SK-N-MC (cell line): ENCODE results near the gene PITPNC1.

Experiments
- EZH2 ChIP-seq: fragments of 200-600 bp; sonication (generic); IDR thresholded peaks from one replicate; pipeline ENCODE4 v1.6.1; 2017; ENCODE audit warnings: antibody characterized with exemption
- FOXP2 ChIP-seq: optimal IDR thresholded peaks from 2 replicates; pipeline ENCODE3; 2011; ENCODE audit warnings: mild to moderate bottlenecking, moderate library complexity; ENCODE audit not compliant: insufficient read depth; ENCODE audit errors: extremely low read length, control extremely low read depth
- POLR2AphosphoS5 ChIP-seq: IDR thresholded peaks from 2 replicates; pipeline ENCODE4 v1.6.1; 2012; ENCODE audit warnings: mild to moderate bottlenecking, low read depth, low read length, borderline replicate concordance

DNA sequence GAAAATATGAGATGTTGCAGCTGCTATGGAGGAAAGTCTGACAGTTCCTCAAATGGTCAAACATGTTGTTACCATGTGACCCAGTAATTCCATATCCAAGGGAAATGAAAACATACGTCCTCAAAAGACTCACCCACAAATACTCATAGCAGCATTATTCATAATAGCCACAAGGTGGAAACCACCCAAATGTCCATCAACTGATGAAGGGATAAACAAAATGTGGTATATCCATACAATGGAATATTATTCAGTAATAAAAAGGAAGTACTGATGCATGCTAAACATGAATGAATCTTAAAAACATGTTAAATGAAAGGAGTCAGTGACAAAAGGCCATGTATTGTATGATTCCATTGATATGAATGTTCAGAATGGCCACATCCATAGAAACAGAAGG is 140.2 kb downstream of the PITPNC1 start:
- no peak for TF ChIP-seq POLR2AphosphoS5
- no peak for TF ChIP-seq EZH2
- TF ChIP-seq FOXP2 = no peak
